Kidney (tissue), 22 donors: ENCODE data around the gene RNF44. TPM values are rescaled to one million over a fixed set of nuclear protein-coding genes. Genes with fewer than 3 reads are reported as not detected.

ENCODE experiments used
- DNase-seq, 5 donors: peaks; one replicate each; pipeline ENCODE4 v3.0.0-alpha.2; 2013 to 2020
- FAIRE-seq: peaks from 2 replicates; lab custom pipeline; 2012; peaks lifted over from hg19 to GRCh38; lab: Jason Lieb, UNC
- H3K27ac ChIP-seq, 2 donors: one replicate each; pipeline ENCODE4 v1.7.0; 2013; ENCODE audit warnings: low read depth in 2 of 2, low read length in 2 of 2, inconsistent platforms in 1 of 2
- H3K27me3 ChIP-seq: one replicate; pipeline ENCODE4 v1.7.1; 2013; ENCODE audit warnings: low read length, inconsistent platforms; ENCODE audit not compliant: control insufficient read depth, insufficient read depth
- H3K36me3 ChIP-seq, 3 donors: one replicate each; pipeline versions ENCODE4 v1.7.0 to v1.7.1; 2013; ENCODE audit warnings: low read length in 3 of 3, control low read depth in 1 of 3, inconsistent platforms in 1 of 3; ENCODE audit not compliant: insufficient read depth in 3 of 3, control insufficient read depth in 2 of 3
- H3K4me1 ChIP-seq, 3 donors: one replicate each; pipeline versions ENCODE4 v1.7.0 to v1.7.1; 2013; ENCODE audit warnings: low read length in 3 of 3, inconsistent platforms in 1 of 3, low read depth in 1 of 3; ENCODE audit not compliant: control insufficient read depth in 2 of 3, insufficient read depth in 2 of 3
- H3K4me3 ChIP-seq, 3 donors: one replicate each; pipeline versions ENCODE4 v1.7.0 to v1.8.1; 2013; ENCODE audit warnings: low read length in 3 of 3, control low read depth in 1 of 3, inconsistent platforms in 1 of 3
- H3K9ac ChIP-seq, 3 donors: one replicate each; pipeline versions ENCODE4 v1.7.0 to v1.7.1; 2013; ENCODE audit warnings: low read length in 3 of 3, control low read depth in 1 of 3, inconsistent platforms in 1 of 3
- H3K9me3 ChIP-seq, 3 donors: one replicate each; pipeline versions ENCODE4 v1.7.0 to v1.7.1; 2013; ENCODE audit warnings: low read length in 3 of 3, control low read depth in 1 of 3, inconsistent platforms in 1 of 3; ENCODE audit not compliant: control insufficient read depth in 2 of 3, insufficient read depth in 1 of 3
- CTCF ChIP-seq: IDR thresholded peaks from 3 replicates; pipeline ENCODE4 v1.5.1; 2012; ENCODE audit warnings: mild to moderate bottlenecking, moderate library complexity, borderline replicate concordance; ENCODE audit not compliant: insufficient read depth; ENCODE audit errors: extremely low read depth
- intact Hi-C: fragments of 100-400 bp; cut with DNase I; formaldehyde crosslinking; loops from one replicate; pipeline ENCODE4 v1.11.1; 2022
- long read RNA-seq, 10 donors: library from polyadenylated mRNA in 1 of 10; unstranded in 1 of 10; transcript quantifications; one replicate each; pipeline ENCODE4 v2.0.0 and lab custom pipeline, GENCODE V29; 2021 to 2026
- polyA plus RNA-seq: library from polyadenylated mRNA; stranded (reverse); fragments of 350-450 nt; fragmentation: Illumina TruSeq; extraction: RNeasy Lipid Tissue Mini Kit (QIAGEN cat#74804); gene quantifications from one replicate; pipeline ENCODE4 v1.2.3, GENCODE V29; 2014; ENCODE audit warnings: low read depth, low replicate concordance; ENCODE audit not compliant: insufficient read depth
- total RNA-seq: library from RNA; stranded (reverse); fragmentation: NEBNext Ultra II Directional; extraction: Animal tissue kit (Norgen Biotek cat#: 25700); gene quantifications from one replicate; pipeline ENCODE4 v1.2.1, GENCODE V29; 2021
- donor health status: control.
- donor health status: control.
- donor health status: control.
- donor health status: control.
- donor health status: control.
- donor health status: DM: yes; HTN: yes; CAD: no.
- donor health status: Normal renal cell carcinoma (clear cell type).

The RNF44 gene
- total RNA-seq (61.8 TPM), polyA plus RNA-seq (12.5 TPM)
- long read RNA-seq, donor 1, partial matches to known transcripts, result 18 of 19 reads
- long read RNA-seq, donor 1, other reads (novel, unspliced or antisense), result 0 of 19 reads
- long read RNA-seq, donor 2, full-length matches to known transcripts, result 4 of 10 reads
- long read RNA-seq, donor 2, partial matches to known transcripts, result 6 of 10 reads
- long read RNA-seq, donor 2, other reads (novel, unspliced or antisense), result 0 of 10 reads
- long read RNA-seq, donor 3, full-length matches to known transcripts, result 1 of 1 reads
- long read RNA-seq, donor 3, partial matches to known transcripts, result 0 of 1 reads
- long read RNA-seq, donor 3, other reads (novel, unspliced or antisense), result 0 of 1 reads
- long read RNA-seq, donor 4, result 0 reads
- long read RNA-seq, donor 5, result 0 reads
- long read RNA-seq, donor 6, partial matches to known transcripts, result 14 of 14 reads
- long read RNA-seq, donor 6, other reads (novel, unspliced or antisense), result 0 of 14 reads
- long read RNA-seq, donor 7, partial matches to known transcripts, result 5 of 34 reads
- long read RNA-seq, donor 7, other reads (novel, unspliced or antisense), result 29 of 34 reads
- long read RNA-seq, donor 8, partial matches to known transcripts, result 0 of 1 reads
- long read RNA-seq, donor 8, other reads (novel, unspliced or antisense), result 0 of 1 reads
- long read RNA-seq, donor 9, result 0 reads
- long read RNA-seq, donor 10, partial matches to known transcripts, result 7 of 8 reads
- long read RNA-seq, donor 10, other reads (novel, unspliced or antisense), result 0 of 8 reads

DNA sequence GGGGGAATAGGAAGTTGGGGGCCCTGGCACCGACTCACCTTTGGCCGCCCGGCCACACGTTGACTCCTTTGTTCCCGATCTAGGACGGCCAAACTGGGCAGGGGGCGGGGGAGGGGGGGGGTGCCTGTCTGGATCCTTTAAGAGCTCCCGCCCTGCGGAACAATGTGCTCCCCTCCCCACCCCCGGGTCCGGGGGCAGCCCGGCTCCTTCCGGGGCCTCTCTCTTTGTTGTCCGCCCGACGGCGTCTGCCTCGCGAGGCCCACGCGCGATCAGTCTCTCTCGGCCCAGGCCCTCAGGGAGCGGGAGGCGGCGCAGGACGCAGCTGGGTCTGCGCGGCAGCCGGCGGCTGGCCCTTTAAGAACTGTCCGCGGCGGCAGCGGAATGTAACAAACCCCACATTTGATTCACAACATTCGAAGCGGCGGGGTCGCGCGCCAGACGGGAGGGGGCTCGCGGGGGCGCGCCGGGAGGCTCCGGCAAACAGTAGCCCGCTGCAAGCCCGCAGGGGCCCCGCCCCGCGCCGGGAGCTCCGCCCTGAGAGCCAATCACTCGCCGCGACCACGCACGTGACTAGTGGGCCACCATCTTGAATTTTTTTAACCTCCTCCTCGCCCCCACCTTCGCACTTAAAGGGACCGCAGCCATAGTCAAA, at the start of gene RNF44:
RNF44 (minus strand) TSS at position 501 of the 652 bp plus-strand sequence. CDS start 4,930 bp downstream, outside the sequence.
- H3K9me3 ChIP-seq, result no peaks in the 10 kb centered on the region
- intact Hi-C loops, result no loop called here
- no peak for FAIRE-seq
- H3K4me3 ChIP-seq, result peak within 1 kb of the TSS; percentile 84 to 99 (median 85)
- no peaks in the 10 kb centered on the region for H3K27me3 ChIP-seq
- DNase-seq, result peak; percentile 99
- no peaks in the 10 kb centered on the region for H3K36me3 ChIP-seq
- peaks cover 2 to 35% (median 13%) of the 10 kb centered on the region in 3 donors for H3K4me1 ChIP-seq
- peak within 1 kb of the TSS; percentile 96 to 98 for H3K27ac ChIP-seq
- no peak for TF ChIP-seq CTCF
- H3K9ac ChIP-seq, result peak within 1 kb of the TSS; percentile 76 to 91 (median 83)

- intact Hi-C loops, result no loop called here
- TF ChIP-seq CTCF, result no peak
- Histone ChIP-seq H3K27ac (no peak overlapping the region), H3K9ac (no peak overlapping the region), H3K4me1 (no peaks in the 10 kb centered on the region), H3K4me3 (no peak overlapping the region), H3K27me3 (no peaks in the 10 kb centered on the region), H3K36me3 (peaks cover 0 to 5% (median 0%) of the 10 kb centered on the region in 3 donors), H3K9me3 (peaks cover 0 to 4% (median 0%) of the 10 kb centered on the region in 3 donors)
- DNase-seq, result no peak
- FAIRE-seq, result no peak
Measured at GRCh38 chr5:176583076-176583475, 45.9 kb upstream of the RNF44 start.

GRCh38 chr5:176581361-176581760, 44.2 kb upstream of the RNF44 start:
- no peak overlapping the region for H3K4me3 ChIP-seq
- no peak overlapping the region for H3K27ac ChIP-seq
- TF ChIP-seq CTCF, result no peak
- FAIRE-seq, result no peak
- H3K4me1 ChIP-seq, result no peaks in the 10 kb centered on the region
- no peaks in the 10 kb centered on the region for H3K27me3 ChIP-seq
- no peak for DNase-seq
- no peak overlapping the region for H3K9ac ChIP-seq
- intact Hi-C loops, result no loop called here
- peaks cover 0 to 5% (median 0%) of the 10 kb centered on the region in 3 donors for H3K36me3 ChIP-seq
- H3K9me3 ChIP-seq, result peaks cover 0 to 4% (median 0%) of the 10 kb centered on the region in 3 donors
